Sigmoid colon (tissue), 4 donors: ENCODE measurements around the gene CAMKK2.

Experiments used
- CTCF ChIP-seq, 4 experiments: fragments of 450-650 bp in 3 of 4; fragments of 200-600 bp in 1 of 4; IDR thresholded peaks; one replicate each; pipeline ENCODE4 v1.5.1; 2016 to 2019; ENCODE audit warnings: antibody characterized with exemption in 4 of 4, mild to moderate bottlenecking in 3 of 4, moderate library complexity in 2 of 4
- EP300 ChIP-seq, 4 donors: sonication (generic); formaldehyde crosslinking; IDR thresholded peaks; one replicate each; pipeline ENCODE4 v1.6.1; 2017; ENCODE audit warnings: antibody characterized with exemption in 4 of 4
- POLR2A ChIP-seq, 2 donors: fragments of 450-650 bp; IDR thresholded peaks; one replicate each; pipeline ENCODE4 v1.6.1; 2016; ENCODE audit warnings: antibody characterized with exemption in 2 of 2, mild to moderate bottlenecking in 2 of 2, moderate library complexity in 2 of 2
- POLR2AphosphoS5 ChIP-seq, 4 donors: sonication (generic); formaldehyde crosslinking; IDR thresholded peaks; one replicate each; pipeline ENCODE4 v1.6.1; 2017; ENCODE audit warnings: antibody characterized with exemption in 4 of 4

- TF ChIP-seq CTCF (IDR thresholded peaks at IDR 0.05) (peak; percentile 36 to 86 (median 76)), POLR2A (IDR thresholded peaks at IDR 0.05) (no peak), POLR2AphosphoS5 (IDR thresholded peaks at IDR 0.05) (peak in 2 of 4 donors; percentile 28 to 30), EP300 (IDR thresholded peaks at IDR 0.05) (no peak)
Measured at GRCh38 chr12:121334513-121335343, 38.2 kb upstream of the CAMKK2 start.
